Head of caudate nucleus (tissue), 42 donors: Measurements from ENCODE around the gene SCRN3.
"Not testable (repeated sequence)": the region's sequence is repeated elsewhere in the genome, so short reads cannot be mapped to it uniquely, and the experiment has no call there.

Source experiments
- DNase-seq, 42 donors: peaks; one replicate each; pipeline versions ENCODE4 v3.0.0 to v3.0.0-alpha.2; 2020 to 2021; ENCODE audit warnings: mixed read lengths in 7 of 42
- intact Hi-C: fragments of 100-400 bp; cut with DNase I; formaldehyde crosslinking; loops from one replicate; pipeline ENCODE4 v1.15.0; 2022

Gene SCRN3

GRCh38 chr2:174395284-174395968 lies at the start of gene SCRN3:
TSS of gene SCRN3 (plus strand) at chr2:174395730. CDS start at chr2:174398284, 2,554 bp downstream.
- intact Hi-C loops, result no loop called here
- peak; percentile 72 to 95 (median 87) for DNase-seq

GRCh38 chr2:174350018-174350417 lies 45.5 kb upstream of the SCRN3 start:
- DNase-seq, result peak in 1 of 42 donors; percentile 13
- intact Hi-C loops, result no loop called here

GRCh38 chr2:174350593-174351181 lies 44.8 kb upstream of the SCRN3 start:
- DNase-seq, result no peak

GRCh38 chr2:174353004-174353403 lies 42.5 kb upstream of the SCRN3 start:
- no peak for DNase-seq
- intact Hi-C loops, result no loop called here

More at GRCh38 chr2:174350593-174351181, 44.8 kb upstream of the SCRN3 start:
- intact Hi-C loops, result no loop called here

GRCh38 chr2:174356347-174356746 lies 39.2 kb upstream of the SCRN3 start:
- no peak for DNase-seq
- intact Hi-C loops, result no loop called here

GRCh38 chr2:174359663-174360062 lies 35.9 kb upstream of the SCRN3 start:
- DNase-seq, intact Hi-C loops: not testable (repeated sequence)

- no peak for DNase-seq
- intact Hi-C loops, result no loop called here
These were observed 32.6 kb upstream of the SCRN3 start for GRCh38 chr2:174362949-174363348.

GRCh38 chr2:174363492-174364225 lies 31.9 kb upstream of the SCRN3 start:
- intact Hi-C loops, DNase-seq: not testable (repeated sequence)

GRCh38 chr2:174364628-174365027 lies 30.9 kb upstream of the SCRN3 start:
- intact Hi-C loops, result no loop called here

GRCh38 chr2:174365571-174365970 lies 30.0 kb upstream of the SCRN3 start:
- peak in 5 of 42 donors; percentile 12 to 56 (median 20) for DNase-seq
- intact Hi-C loops, result no loop called here

More at GRCh38 chr2:174364628-174365027, 30.9 kb upstream of the SCRN3 start:
- no peak for DNase-seq

GRCh38 chr2:174368691-174369090 lies 26.8 kb upstream of the SCRN3 start:
- DNase-seq, result no peak
- intact Hi-C loops, result no loop called here

GRCh38 chr2:174376967-174377366 lies 18.6 kb upstream of the SCRN3 start:
- no peak for DNase-seq
- intact Hi-C loops, result no loop called here

- intact Hi-C loops, result no loop called here
- no peak for DNase-seq
These were observed 11.7 kb upstream of the SCRN3 start for GRCh38 chr2:174383796-174384195.

- intact Hi-C loops, result no loop called here
- DNase-seq, result no peak
These were observed 10.3 kb upstream of the SCRN3 start for GRCh38 chr2:174385201-174385600.

- DNase-seq, intact Hi-C loops: not testable (repeated sequence)
These were observed 6.8 kb upstream of the SCRN3 start for GRCh38 chr2:174388706-174389105.

- no peak for DNase-seq
- intact Hi-C loops, result no loop called here
These were observed 6.0 kb upstream of the SCRN3 start for GRCh38 chr2:174389542-174389941.

- DNase-seq, intact Hi-C loops: not testable (repeated sequence)
These were observed 5.2 kb upstream of the SCRN3 start for GRCh38 chr2:174390303-174390702.

GRCh38 chr2:174392706-174393105 lies 2.8 kb upstream of the SCRN3 start:
- DNase-seq, result no peak
- intact Hi-C loops, result no loop called here

- DNase-seq, result peak in 8 of 42 donors; percentile 9 to 49 (median 24)
- intact Hi-C loops, result no loop called here
These were observed 570 bp downstream of the SCRN3 start for GRCh38 chr2:174395969-174396630.

GRCh38 chr2:174397773-174398172 lies 2.2 kb downstream of the SCRN3 start:
- intact Hi-C loops, result no loop called here
- no peak for DNase-seq
